Effector memory CD4-positive, alpha-beta T cell (primary cell): ENCODE results near the gene NELFE.
"Not testable (repeated sequence)": the region's sequence is repeated elsewhere in the genome, so short reads cannot be mapped to it uniquely, and the experiment has no call there.

Experiments
- DNase-seq, 3 donors: peaks; one replicate each; pipeline ENCODE4 v3.0.0-alpha.2; 2020
- H3K27ac ChIP-seq: 2 replicates; pipeline ENCODE4 v1.7.0; 2013; ENCODE audit warnings: mild to moderate bottlenecking, low read length, moderate library complexity; ENCODE audit not compliant: insufficient read depth, poor library complexity, severe bottlenecking
- H3K27me3 ChIP-seq: replicated peaks from 2 replicates; pipeline ENCODE4 v1.7.0; 2013; ENCODE audit warnings: mild to moderate bottlenecking, low read length; ENCODE audit not compliant: insufficient read depth, control insufficient read depth, poor library complexity, severe bottlenecking
- H3K36me3 ChIP-seq: 2 replicates; pipeline ENCODE4 v1.7.0; 2013; ENCODE audit warnings: mild to moderate bottlenecking, low read length, moderate library complexity; ENCODE audit not compliant: control insufficient read depth, insufficient read depth
- H3K4me1 ChIP-seq: 2 replicates; pipeline ENCODE4 v1.7.0; 2013; ENCODE audit warnings: low read length, mild to moderate bottlenecking; ENCODE audit not compliant: control insufficient read depth, insufficient read depth, poor library complexity, severe bottlenecking
- H3K4me3 ChIP-seq: 2 replicates; pipeline ENCODE4 v1.7.0; 2013; ENCODE audit warnings: low read length, low read depth, mild to moderate bottlenecking; ENCODE audit not compliant: insufficient read depth, poor library complexity, severe bottlenecking
- H3K9me3 ChIP-seq: 2 replicates; pipeline ENCODE4 v1.7.0; 2013; ENCODE audit warnings: mild to moderate bottlenecking, low read length, moderate library complexity; ENCODE audit not compliant: control insufficient read depth

NELFE gene

DNA sequence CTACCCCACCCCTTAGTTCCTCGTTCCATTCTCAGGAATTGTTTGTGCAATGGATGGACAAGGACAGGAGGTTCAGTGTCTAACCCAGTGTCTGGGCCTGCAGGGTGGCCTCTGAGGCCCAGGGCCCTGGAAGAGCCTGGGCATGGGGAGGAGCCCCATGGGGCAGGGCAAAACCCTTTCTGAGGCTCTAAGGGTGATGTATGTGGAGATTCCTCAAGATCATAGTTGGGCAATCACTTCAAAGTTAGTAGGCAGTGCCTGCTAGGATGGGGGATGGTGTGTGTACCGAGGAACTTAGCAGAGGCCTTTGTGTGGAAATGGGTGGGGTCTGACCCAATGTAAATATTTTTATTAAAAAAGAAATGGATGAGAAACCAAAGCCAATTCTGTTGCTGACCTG is 38.0 kb downstream of the NELFE start:
- no peaks in the 10 kb centered on the region for H3K4me1 ChIP-seq
- DNase-seq: no peak
- H3K27me3 ChIP-seq: no peaks in the 10 kb centered on the region
- H3K36me3 ChIP-seq: no peaks in the 10 kb centered on the region
- H3K4me3 ChIP-seq: no peak overlapping the region
- H3K9me3 ChIP-seq: no peaks in the 10 kb centered on the region
- no peak overlapping the region for H3K27ac ChIP-seq

- Histone ChIP-seq H3K9me3 (no peaks in the 10 kb centered on the region), H3K36me3 (no peaks in the 10 kb centered on the region), H3K4me1 (no peaks in the 10 kb centered on the region), H3K27me3 (no peaks in the 10 kb centered on the region), H3K4me3 (no peak overlapping the region), H3K27ac (no peak overlapping the region)
- no peak for DNase-seq
Measured at GRCh38 chr6:31919624-31920303, 39.0 kb downstream of the NELFE start.

- Histone ChIP-seq H3K27ac (no peak overlapping the region), H3K36me3 (no peaks in the 10 kb centered on the region), H3K27me3 (no peaks in the 10 kb centered on the region), H3K9me3 (no peaks in the 10 kb centered on the region), H3K4me1 (no peaks in the 10 kb centered on the region), H3K4me3 (no peak overlapping the region)
- DNase-seq: no peak
Measured at GRCh38 chr6:31918069-31918720, 40.6 kb downstream of the NELFE start.

DNA sequence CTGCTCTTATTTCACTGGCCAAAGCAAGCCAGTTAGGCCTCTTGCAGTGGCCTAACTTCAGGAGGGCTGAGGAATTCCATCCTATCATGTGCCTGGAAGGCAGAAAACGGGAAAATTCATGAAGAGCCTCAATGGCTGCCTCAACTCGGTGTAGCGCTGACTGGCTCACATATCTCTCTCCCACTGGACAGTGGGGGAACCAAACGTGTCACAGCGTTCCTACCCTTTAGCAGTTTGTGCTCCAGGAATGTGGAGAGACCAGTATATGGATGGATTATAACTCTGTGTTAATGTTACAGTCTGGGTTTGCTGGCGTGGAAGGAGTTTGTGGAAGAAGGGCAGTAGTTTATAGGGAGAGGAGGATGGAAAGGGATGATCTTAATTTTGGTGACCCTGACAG is 43.0 kb downstream of the NELFE start:
- Histone ChIP-seq H3K36me3 (no peaks in the 10 kb centered on the region), H3K27me3 (no peaks in the 10 kb centered on the region), H3K9me3 (no peaks in the 10 kb centered on the region), H3K4me3 (no peak overlapping the region), H3K4me1 (no peaks in the 10 kb centered on the region), H3K27ac (no peak overlapping the region)
- DNase-seq: no peak

DNA sequence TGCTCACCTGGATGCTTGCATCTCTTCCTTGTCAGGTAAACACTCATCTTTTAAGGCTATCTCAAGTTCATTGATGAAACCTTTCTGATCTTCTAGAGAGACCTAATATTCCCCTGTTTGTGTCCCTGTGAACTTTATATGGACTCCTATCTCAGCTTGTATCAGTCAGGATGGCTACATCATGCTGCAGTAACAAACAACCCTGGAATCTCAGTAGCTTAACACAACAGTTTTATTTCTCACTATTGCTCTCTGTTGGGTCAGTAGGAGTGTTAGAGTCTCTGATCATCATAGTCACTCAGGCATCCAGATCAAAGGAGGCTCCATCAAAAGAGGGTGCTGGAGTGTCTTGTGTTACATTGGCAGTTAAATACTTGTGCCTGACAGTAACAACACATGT is 43.4 kb downstream of the NELFE start:
- H3K4me3 ChIP-seq: no peak overlapping the region
- H3K27me3 ChIP-seq: no peaks in the 10 kb centered on the region
- no peak for DNase-seq
- no peak overlapping the region for H3K27ac ChIP-seq
- no peaks in the 10 kb centered on the region for H3K9me3 ChIP-seq
- no peaks in the 10 kb centered on the region for H3K36me3 ChIP-seq
- no peaks in the 10 kb centered on the region for H3K4me1 ChIP-seq

GRCh38 chr6:31911826-31912585 is 46.8 kb downstream of the NELFE start:
- Histone ChIP-seq H3K4me3 (no peak overlapping the region), H3K4me1 (no peaks in the 10 kb centered on the region), H3K27ac (no peak overlapping the region), H3K27me3 (no peaks in the 10 kb centered on the region), H3K9me3 (no peaks in the 10 kb centered on the region), H3K36me3 (no peaks in the 10 kb centered on the region)
- DNase-seq: no peak

DNA sequence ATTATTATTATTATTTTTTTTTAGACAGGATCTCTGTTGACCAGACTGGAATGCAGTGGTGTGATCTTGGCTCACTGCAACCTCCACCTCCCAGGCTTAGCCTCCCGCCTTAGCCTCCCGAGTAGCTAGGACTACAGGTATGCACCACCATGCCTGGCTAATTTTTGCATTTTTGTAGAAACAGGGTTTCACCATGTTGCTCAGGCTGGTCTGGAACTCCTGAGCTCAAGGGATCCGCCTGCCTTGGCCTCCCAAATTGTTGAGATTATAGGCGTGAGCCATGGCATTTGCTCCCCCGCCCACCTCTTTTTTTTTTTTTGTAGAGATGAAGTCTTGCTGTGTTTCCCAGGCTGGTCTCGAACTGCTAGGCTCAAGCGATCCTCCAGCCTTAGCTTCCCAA is 49.5 kb downstream of the NELFE start:
- H3K36me3 ChIP-seq, H3K27ac ChIP-seq, H3K9me3 ChIP-seq, H3K4me3 ChIP-seq, H3K27me3 ChIP-seq, H3K4me1 ChIP-seq, DNase-seq: not testable (repeated sequence)

DNA sequence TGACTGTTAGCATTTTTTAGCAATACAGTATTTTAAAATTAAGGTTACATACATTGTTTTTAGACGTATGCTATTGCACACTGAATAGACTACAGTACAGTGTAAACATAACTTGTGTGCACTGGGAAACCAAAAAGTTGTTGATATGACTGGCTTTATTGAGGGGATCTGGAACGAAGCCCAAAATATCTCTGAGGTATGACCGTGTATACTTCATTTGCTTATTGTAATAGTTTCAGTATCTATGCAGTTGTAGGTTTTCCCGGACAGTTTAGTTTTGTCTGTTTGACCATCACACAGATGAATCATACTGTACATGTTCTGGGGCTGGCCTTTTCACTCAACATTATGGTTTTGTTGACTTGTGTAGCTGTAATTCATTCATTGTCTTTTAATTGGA is 50.0 kb downstream of the NELFE start:
- no peak overlapping the region for H3K4me3 ChIP-seq
- no peaks in the 10 kb centered on the region for H3K27me3 ChIP-seq
- H3K27ac ChIP-seq: no peak overlapping the region
- no peaks in the 10 kb centered on the region for H3K9me3 ChIP-seq
- no peak for DNase-seq
- no peaks in the 10 kb centered on the region for H3K36me3 ChIP-seq
- no peaks in the 10 kb centered on the region for H3K4me1 ChIP-seq

GRCh38 chr6:31908255-31908654 is 50.5 kb downstream of the NELFE start:
- H3K4me1 ChIP-seq, H3K4me3 ChIP-seq, DNase-seq, H3K9me3 ChIP-seq, H3K27me3 ChIP-seq, H3K27ac ChIP-seq, H3K36me3 ChIP-seq: not testable (repeated sequence)

GRCh38 chr6:31907158-31907813 is 51.5 kb downstream of the NELFE start:
- H3K4me1 ChIP-seq: peaks cover 5% of the 10 kb centered on the region
- H3K4me3 ChIP-seq: no peak overlapping the region
- no peaks in the 10 kb centered on the region for H3K36me3 ChIP-seq
- no peak for DNase-seq
- H3K9me3 ChIP-seq: no peaks in the 10 kb centered on the region
- H3K27ac ChIP-seq: no peak overlapping the region
- no peaks in the 10 kb centered on the region for H3K27me3 ChIP-seq
